Transverse colon (tissue), 4 donors: Measurements from ENCODE around the gene SNTG2. TPM values are rescaled to one million over a fixed set of nuclear protein-coding genes. Genes with fewer than 3 reads are reported as not detected.

Experiments used
- DNase-seq: peaks from one replicate; pipeline ENCODE4 v3.0.0-alpha.2; 2019
- H3K27ac ChIP-seq, 4 donors: fragments of 200-600 bp; sonication (generic); 2 replicates each; pipeline ENCODE4 v1.5.1; 2016 to 2018; ENCODE audit warnings: inconsistent platforms in 4 of 4
- H3K27me3 ChIP-seq: fragments of 200-600 bp; sonication (generic); 2 replicates; pipeline ENCODE4 v1.5.1; 2017; ENCODE audit warnings: inconsistent platforms
- H3K36me3 ChIP-seq, 4 donors: fragments of 200-600 bp; sonication (generic); 2 replicates each; pipeline ENCODE4 v1.5.1; 2017 to 2019; ENCODE audit warnings: inconsistent platforms in 4 of 4
- H3K4me1 ChIP-seq, 4 donors: fragments of 200-600 bp; sonication (generic); 2 replicates each; pipeline ENCODE4 v1.5.1; 2017 to 2020; ENCODE audit warnings: inconsistent platforms in 4 of 4
- H3K4me3 ChIP-seq, 4 donors: fragments of 200-600 bp; sonication (generic); 1 replicate in 1 of 4; 2 replicates in 3 of 4; pipeline versions ENCODE4 v1.5.1 to v1.6.1; 2017 to 2019; ENCODE audit warnings: inconsistent platforms in 4 of 4
- H3K9me3 ChIP-seq, 2 donors: fragments of 200-600 bp; sonication (generic); 2 replicates each; pipeline ENCODE4 v1.5.1; 2017 to 2019; ENCODE audit warnings: inconsistent platforms in 2 of 2
- EP300 ChIP-seq: sonication (generic); formaldehyde crosslinking; IDR thresholded peaks from one replicate; pipeline ENCODE4 v1.6.1; 2017; ENCODE audit warnings: antibody characterized with exemption, low read depth
- POLR2A ChIP-seq: fragments of 450-650 bp; IDR thresholded peaks from one replicate; pipeline ENCODE4 v1.6.1; 2016; ENCODE audit warnings: antibody characterized with exemption, mild to moderate bottlenecking, moderate library complexity
- POLR2AphosphoS5 ChIP-seq, 3 donors: sonication (generic); formaldehyde crosslinking; IDR thresholded peaks; one replicate each; pipeline ENCODE4 v1.6.1; 2016; ENCODE audit warnings: antibody characterized with exemption in 3 of 3
- WGBS, 2 donors: methylation state at CpG; one replicate each; pipeline ENCODE4 v1.1.5; 2018; ENCODE audit warnings: low coverage in 1 of 2; 5-methylcytosine and 5-hydroxymethylcytosine counted together
- in situ Hi-C, 4 donors: fragments of 200-750 bp; cut with MboI; loops; one replicate each; pipeline versions ENCODE4 v1.15.0 to v1.15.1; 2017; ENCODE audit warnings: low sequenced_read_pairs in 3 of 4, low pct_ligation_motif_present in 1 of 4, low pct_unique_long_range_greater_than_20kb in 1 of 4
- intact Hi-C: fragments of 100-400 bp; cut with DNase I; formaldehyde crosslinking; loops from one replicate; pipeline ENCODE4 v1.15.1; 2023; ENCODE audit warnings: low total_unique reads
- total RNA-seq, 4 donors: library from RNA; depleted of rRNA; stranded (reverse); fragments of >200 nt; gene quantifications; one replicate each; pipeline ENCODE4 v1.1.0, GENCODE V29; 2016
- TF ChIP-seq, protein P1 (sequence below), 5 experiments: fragments of 200-600 bp in 3 of 5; fragments of 450-650 bp in 2 of 5; sonication (generic) in 3 of 5; IDR thresholded peaks; 1 replicate in 2 of 5; 2 replicates in 3 of 5; pipeline ENCODE4 v1.5.1; 2016 to 2017; ENCODE audit warnings: antibody characterized with exemption in 5 of 5, inconsistent platforms in 3 of 5, mild to moderate bottlenecking in 2 of 5, moderate library complexity in 1 of 5

The SNTG2 gene
- total RNA-seq, 4 donors from 2014 or later: 0.55 to 4.9 (median 1.5) TPM

DNA sequence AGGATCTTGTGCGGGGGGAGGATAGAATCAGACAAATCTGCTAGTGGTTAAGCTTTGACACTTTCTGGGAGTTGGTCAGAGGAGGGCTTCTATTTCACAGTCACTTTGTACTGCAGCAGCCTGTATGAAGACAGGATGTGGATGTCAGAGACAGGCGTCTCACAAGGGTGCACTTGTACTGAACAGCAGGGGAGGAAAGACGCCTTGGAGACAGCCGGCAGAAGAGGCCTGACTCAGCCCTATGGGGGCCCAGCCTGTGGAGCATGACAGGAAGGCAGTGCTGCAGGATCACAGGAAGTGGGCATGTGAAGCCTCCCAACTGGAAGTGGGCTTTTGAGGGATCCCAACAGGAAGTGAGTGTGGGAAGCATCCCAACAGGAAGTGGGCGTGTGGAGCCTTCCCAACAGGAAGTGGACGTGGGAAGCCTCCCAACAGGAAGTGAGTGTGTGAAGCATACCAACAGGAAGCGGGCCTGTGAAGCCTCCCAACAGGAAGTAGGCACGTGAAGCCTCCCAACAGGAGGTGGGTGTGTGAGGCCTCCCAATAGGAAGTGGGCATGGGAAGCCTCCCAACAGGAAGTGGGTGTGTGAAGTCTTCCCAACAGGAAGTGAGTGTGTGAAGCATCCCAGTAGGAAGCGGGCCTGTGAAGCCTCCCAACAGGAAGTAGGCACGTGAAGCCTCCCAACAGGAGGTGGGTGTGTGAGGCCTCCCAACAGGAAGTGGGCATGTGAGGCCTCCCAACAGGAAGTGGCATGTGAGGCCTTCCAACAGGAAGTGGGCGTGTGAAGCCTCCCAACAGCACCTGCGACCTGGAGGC is 212.3 kb downstream of the SNTG2 start:
- no peaks in the 10 kb centered on the region for H3K36me3 ChIP-seq
- no peak for DNase-seq
- TF ChIP-seq EP300 (no peak), POLR2A (no peak), POLR2AphosphoS5 (IDR thresholded peaks at IDR 0.05) (no peak)
- TF ChIP-seq, protein P1, sequence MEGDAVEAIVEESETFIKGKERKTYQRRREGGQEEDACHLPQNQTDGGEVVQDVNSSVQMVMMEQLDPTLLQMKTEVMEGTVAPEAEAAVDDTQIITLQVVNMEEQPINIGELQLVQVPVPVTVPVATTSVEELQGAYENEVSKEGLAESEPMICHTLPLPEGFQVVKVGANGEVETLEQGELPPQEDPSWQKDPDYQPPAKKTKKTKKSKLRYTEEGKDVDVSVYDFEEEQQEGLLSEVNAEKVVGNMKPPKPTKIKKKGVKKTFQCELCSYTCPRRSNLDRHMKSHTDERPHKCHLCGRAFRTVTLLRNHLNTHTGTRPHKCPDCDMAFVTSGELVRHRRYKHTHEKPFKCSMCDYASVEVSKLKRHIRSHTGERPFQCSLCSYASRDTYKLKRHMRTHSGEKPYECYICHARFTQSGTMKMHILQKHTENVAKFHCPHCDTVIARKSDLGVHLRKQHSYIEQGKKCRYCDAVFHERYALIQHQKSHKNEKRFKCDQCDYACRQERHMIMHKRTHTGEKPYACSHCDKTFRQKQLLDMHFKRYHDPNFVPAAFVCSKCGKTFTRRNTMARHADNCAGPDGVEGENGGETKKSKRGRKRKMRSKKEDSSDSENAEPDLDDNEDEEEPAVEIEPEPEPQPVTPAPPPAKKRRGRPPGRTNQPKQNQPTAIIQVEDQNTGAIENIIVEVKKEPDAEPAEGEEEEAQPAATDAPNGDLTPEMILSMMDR (IDR thresholded peaks at IDR 0.05): no peak
- no peak overlapping the region for H3K27ac ChIP-seq
- intact Hi-C loops (no loop called here), in situ Hi-C loops (no loop called here)
- WGBS, 2 donors: 40 to 61% methylated on average over 5 to 12 of the region's 12 CpGs
- H3K4me1 ChIP-seq: no peaks in the 10 kb centered on the region
- H3K9me3 ChIP-seq: no peaks in the 10 kb centered on the region
- no peak overlapping the region for H3K4me3 ChIP-seq
- H3K27me3 ChIP-seq: no peaks in the 10 kb centered on the region

- Histone ChIP-seq H3K9me3 (no peaks in the 10 kb centered on the region), H3K36me3 (no peaks in the 10 kb centered on the region), H3K4me1 (no peaks in the 10 kb centered on the region), H3K27me3 (no peaks in the 10 kb centered on the region), H3K4me3 (no peak overlapping the region), H3K27ac (no peak overlapping the region)
- intact Hi-C loops (no loop called here), in situ Hi-C loops (no loop called here)
- WGBS, 2 donors: 79% methylated on average over 14 of the region's 14 CpGs; no CpG with 5 or more reads in 1 of the 2 donors
- DNase-seq: no peak
- TF ChIP-seq, protein P1 (IDR thresholded peaks at IDR 0.05): no peak
- TF ChIP-seq EP300: no peak
- no peak for TF ChIP-seq POLR2AphosphoS5 (IDR thresholded peaks at IDR 0.05)
- TF ChIP-seq POLR2A: no peak
Observed at GRCh38 chr2:1166976-1167375, 216.3 kb downstream of the SNTG2 start.

- H3K36me3 ChIP-seq: no peaks in the 10 kb centered on the region
- no peak overlapping the region for H3K27ac ChIP-seq
- no peak overlapping the region for H3K4me3 ChIP-seq
- TF ChIP-seq EP300 (no peak), POLR2A (no peak), POLR2AphosphoS5 (IDR thresholded peaks at IDR 0.05) (no peak)
- TF ChIP-seq, protein P1 (IDR thresholded peaks at IDR 0.05): no peak
- intact Hi-C loops: no loop called here
- H3K27me3 ChIP-seq: no peaks in the 10 kb centered on the region
- no peaks in the 10 kb centered on the region for H3K4me1 ChIP-seq
- in situ Hi-C loops: no loop called here
- no peak for DNase-seq
- 81 to 87% methylated on average over 3 to 10 of the region's 10 CpGs for WGBS, 2 donors
- no peaks in the 10 kb centered on the region for H3K9me3 ChIP-seq
Observed at GRCh38 chr2:1168846-1169245, 218.2 kb downstream of the SNTG2 start.

GRCh38 chr2:1169291-1169949 is 218.8 kb downstream of the SNTG2 start:
- DNase-seq: no peak
- Histone ChIP-seq H3K27me3 (no peaks in the 10 kb centered on the region), H3K36me3 (no peaks in the 10 kb centered on the region), H3K9me3 (no peaks in the 10 kb centered on the region), H3K4me1 (no peaks in the 10 kb centered on the region), H3K27ac (no peak overlapping the region), H3K4me3 (no peak overlapping the region)
- intact Hi-C loops: no loop called here
- WGBS, 2 donors: 83% methylated on average over 13 of the region's 13 CpGs; no CpG with 5 or more reads in 1 of the 2 donors
- in situ Hi-C loops: no loop called here
- TF ChIP-seq EP300 (no peak), POLR2AphosphoS5 (IDR thresholded peaks at IDR 0.05) (no peak), POLR2A (no peak)
- TF ChIP-seq, protein P1 (IDR thresholded peaks at IDR 0.05): no peak
